Suprapubic skin (tissue), 3 donors: ENCODE measurements around the gene KY.

ENCODE experiments used
- CTCF ChIP-seq, 2 donors: fragments of 200-600 bp in 1 of 2; fragments of 450-650 bp in 1 of 2; sonication (generic) in 1 of 2; IDR thresholded peaks; one replicate each; pipeline ENCODE4 v1.5.1; 2016 to 2019; ENCODE audit warnings: antibody characterized with exemption in 2 of 2, mild to moderate bottlenecking in 1 of 2, moderate library complexity in 1 of 2
- POLR2A ChIP-seq, 2 donors: fragments of 450-650 bp; IDR thresholded peaks; one replicate each; pipeline ENCODE4 v1.6.1; 2017; ENCODE audit warnings: antibody characterized with exemption in 2 of 2, mild to moderate bottlenecking in 2 of 2, moderate library complexity in 2 of 2

- TF ChIP-seq CTCF (IDR thresholded peaks at IDR 0.05) = no peak
- TF ChIP-seq POLR2A (IDR thresholded peaks at IDR 0.05) = no peak
These were observed 74.4 kb downstream of the KY start for GRCh38 chr3:134576426-134576825.
